Testis (tissue), 3 donors: ENCODE results near the gene SNTA1. TPM values are rescaled to one million over a fixed set of nuclear protein-coding genes. Genes with fewer than 3 reads are reported as not detected.
"Not testable (repeated sequence)": the region's sequence is repeated elsewhere in the genome, so short reads cannot be mapped to it uniquely, and the experiment has no call there.

Experiments used
- DNase-seq: peaks from one replicate; pipeline ENCODE4 v3.0.0-alpha.2; 2019
- H3K27ac ChIP-seq, 2 donors: fragments of 200-600 bp; sonication (generic); one replicate each; pipeline ENCODE4 v1.5.1; 2019
- H3K27me3 ChIP-seq: fragments of 200-600 bp; sonication (generic); one replicate; pipeline ENCODE4 v1.5.1; 2019
- H3K36me3 ChIP-seq: fragments of 200-600 bp; sonication (generic); one replicate; pipeline ENCODE4 v1.5.1; 2017; ENCODE audit warnings: low read depth; ENCODE audit errors: missing control alignments
- H3K4me1 ChIP-seq: fragments of 200-600 bp; sonication (generic); one replicate; pipeline ENCODE4 v1.5.1; 2019
- H3K4me3 ChIP-seq, 2 donors: fragments of 200-600 bp; sonication (generic); one replicate each; pipeline ENCODE4 v1.5.1; 2017 to 2019
- H3K9me3 ChIP-seq: fragments of 200-600 bp; sonication (generic); one replicate; pipeline ENCODE4 v1.5.1; 2017
- CTCF ChIP-seq, 3 experiments: fragments of 450-650 bp in 2 of 3; fragments of 200-600 bp in 1 of 3; sonication (generic) in 1 of 3; IDR thresholded peaks; one replicate each; pipeline ENCODE4 v1.5.1; 2016 to 2019; ENCODE audit warnings: antibody characterized with exemption in 3 of 3, mild to moderate bottlenecking in 2 of 3, moderate library complexity in 1 of 3
- POLR2A ChIP-seq: fragments of 450-650 bp; IDR thresholded peaks from one replicate; pipeline ENCODE4 v1.6.1; 2017; ENCODE audit warnings: antibody characterized with exemption, mild to moderate bottlenecking, moderate library complexity
- WGBS, 2 donors: methylation state at CpG; one replicate each; pipeline ENCODE4 v1.1.5; 2018; 5-methylcytosine and 5-hydroxymethylcytosine counted together
- intact Hi-C: fragments of 100-400 bp; cut with DNase I; formaldehyde crosslinking; loops from one replicate; pipeline ENCODE4 v1.15.1; 2023; ENCODE audit warnings: low total_unique reads
- polyA plus RNA-seq: library from polyadenylated mRNA; stranded (reverse); fragments of 350-450 nt; fragmentation: Illumina TruSeq; extraction: RNeasy Lipid Tissue Mini Kit (QIAGEN cat#74804); gene quantifications from one replicate; pipeline ENCODE4 v1.2.3, GENCODE V29; 2014; ENCODE audit warnings: low read depth, low replicate concordance; ENCODE audit not compliant: insufficient read depth
- total RNA-seq, 2 donors: library from RNA; depleted of rRNA; stranded (reverse); fragments of >200 nt; gene quantifications; one replicate each; pipeline ENCODE4 v1.2.3, GENCODE V29; 2016

Gene SNTA1
- total and polyA plus RNA-seq, 3 donors from 2014 or later, result 28.0 to 135 (median 96.8) TPM

DNA sequence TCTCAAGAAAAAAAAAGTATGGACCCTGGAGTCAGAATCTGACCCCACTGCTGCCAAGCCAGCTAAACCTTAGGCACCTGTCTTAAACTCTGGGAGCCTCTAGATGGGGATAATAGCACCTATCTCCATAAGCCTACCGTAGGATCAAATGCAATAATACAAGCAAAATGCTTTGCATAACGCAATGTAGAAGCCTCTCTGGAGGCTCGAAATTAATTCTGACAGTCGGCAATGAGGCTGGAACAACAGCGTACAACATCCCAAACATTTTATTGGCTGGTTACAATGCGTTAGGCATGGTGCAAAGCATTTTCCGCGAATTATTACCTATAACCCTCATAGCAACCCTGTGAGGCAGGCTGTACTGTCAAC is 42.8 kb downstream of the SNTA1 start:
- Histone ChIP-seq H3K36me3 (no peaks in the 10 kb centered on the region), H3K4me3 (peak overlapping the region; percentile 93 to 97), H3K27me3 (no peaks in the 10 kb centered on the region), H3K4me1 (peaks cover 14% of the 10 kb centered on the region), H3K27ac (peak overlapping the region; percentile 34 to 49), H3K9me3 (no peaks in the 10 kb centered on the region)
- intact Hi-C loops, result no loop called here
- 0 to 2% methylated on average over 8 of the region's 8 CpGs for WGBS, 2 donors
- no peak for TF ChIP-seq POLR2A
- TF ChIP-seq CTCF (IDR thresholded peaks at IDR 0.05), result no peak
- DNase-seq, result no peak

DNA sequence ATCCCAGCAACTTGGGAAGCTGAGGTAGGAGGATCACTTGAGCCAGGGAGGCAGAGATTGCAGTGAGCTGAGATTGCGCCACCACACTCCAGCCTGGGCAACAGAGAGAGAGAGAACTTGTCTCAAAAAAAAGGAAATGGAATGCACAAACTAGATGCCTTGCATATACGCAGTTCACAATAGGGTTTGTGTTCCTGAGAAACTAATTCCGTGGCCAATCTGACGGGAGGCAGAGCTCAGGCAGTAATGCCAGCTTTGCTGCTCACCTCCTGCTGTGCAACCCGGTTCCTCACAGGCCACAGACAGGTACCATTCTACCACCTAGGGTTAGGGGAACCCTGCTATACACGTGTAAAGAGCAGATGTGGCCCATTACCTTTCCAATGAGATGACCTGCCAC is 43.6 kb downstream of the SNTA1 start:
- H3K9me3 ChIP-seq, result no peaks in the 10 kb centered on the region
- TF ChIP-seq CTCF (IDR thresholded peaks at IDR 0.05) (no peak), POLR2A (no peak)
- H3K4me3 ChIP-seq, result no peak overlapping the region
- no peaks in the 10 kb centered on the region for H3K27me3 ChIP-seq
- H3K4me1 ChIP-seq, result peaks cover 14% of the 10 kb centered on the region
- no peak for DNase-seq
- no peak overlapping the region for H3K27ac ChIP-seq
- WGBS, 2 donors, result 54 to 56% methylated on average over 6 of the region's 6 CpGs
- H3K36me3 ChIP-seq, result no peaks in the 10 kb centered on the region
- intact Hi-C loops, result no loop called here

GRCh38 chr20:33394718-33395117 is 48.8 kb downstream of the SNTA1 start:
- no peak overlapping the region for H3K4me3 ChIP-seq
- H3K9me3 ChIP-seq, result no peaks in the 10 kb centered on the region
- H3K27ac ChIP-seq, result no peak overlapping the region
- H3K27me3 ChIP-seq, result no peaks in the 10 kb centered on the region
- H3K4me1 ChIP-seq, result no peaks in the 10 kb centered on the region
- intact Hi-C loops, result no loop called here
- TF ChIP-seq CTCF (IDR thresholded peaks at IDR 0.05) (no peak), POLR2A (no peak)
- DNase-seq, result peak; percentile 27
- no peaks in the 10 kb centered on the region for H3K36me3 ChIP-seq
- 86 to 92% methylated on average over 4 of the region's 4 CpGs for whole genome bisulfite sequencing, 2 donors

GRCh38 chr20:33393609-33394008 is 50.0 kb downstream of the SNTA1 start:
- Histone ChIP-seq H3K27ac (peak overlapping the region in 1 of 2 donors; percentile 4), H3K36me3 (no peaks in the 10 kb centered on the region), H3K9me3 (no peaks in the 10 kb centered on the region), H3K27me3 (no peaks in the 10 kb centered on the region), H3K4me3 (no peak overlapping the region), H3K4me1 (no peaks in the 10 kb centered on the region)
- WGBS, 2 donors, result 87 to 91% methylated on average over 4 of the region's 4 CpGs
- DNase-seq, result no peak
- intact Hi-C loops, result no loop called here
- TF ChIP-seq POLR2A, result no peak
- no peak for TF ChIP-seq CTCF (IDR thresholded peaks at IDR 0.05)

GRCh38 chr20:33391722-33392415 is 51.7 kb downstream of the SNTA1 start:
- no peak for TF ChIP-seq POLR2A
- TF ChIP-seq CTCF (IDR thresholded peaks at IDR 0.05), result no peak
- DNase-seq, result peak; percentile 43
- Histone ChIP-seq H3K27ac (no peak overlapping the region), H3K4me1 (no peaks in the 10 kb centered on the region), H3K4me3 (no peak overlapping the region), H3K9me3 (no peaks in the 10 kb centered on the region), H3K27me3 (no peaks in the 10 kb centered on the region), H3K36me3 (no peaks in the 10 kb centered on the region)
- WGBS, 2 donors, result 67% methylated on average over 9 of the region's 9 CpGs
- intact Hi-C loops, result no loop called here

DNA sequence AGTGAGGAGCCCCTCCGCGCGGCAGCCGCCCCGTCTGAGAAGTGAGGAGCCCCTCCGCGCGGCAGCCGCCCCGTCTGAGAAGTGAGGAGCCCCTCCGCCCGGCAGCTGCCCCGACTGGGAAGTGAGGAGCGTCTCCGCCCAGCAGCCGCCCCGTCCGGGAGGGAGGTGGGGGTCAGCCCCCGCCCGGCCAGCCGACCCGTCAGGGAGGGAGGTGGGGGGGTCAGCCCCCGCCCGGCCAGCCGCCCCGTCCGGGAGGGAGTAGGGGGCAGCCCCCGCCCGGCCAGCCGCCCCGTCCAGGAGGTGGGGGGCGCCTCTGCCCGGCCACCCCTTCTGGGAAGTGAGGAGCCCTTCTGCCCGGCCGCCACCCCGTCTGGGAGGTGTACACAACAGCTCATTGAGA is 54.2 kb downstream of the SNTA1 start:
- H3K27me3 ChIP-seq, H3K4me1 ChIP-seq, H3K9me3 ChIP-seq, DNase-seq, H3K36me3 ChIP-seq, intact Hi-C loops, H3K27ac ChIP-seq: not testable (repeated sequence)
- 74 to 87% methylated on average over 15 to 36 of the region's 36 CpGs for WGBS, 2 donors
- peak overlapping the region in 1 of 2 donors; percentile 43 for H3K4me3 ChIP-seq
